GM19023 (cell line): ENCODE data around the gene MOCS3.
"Not testable (repeated sequence)": the region's sequence is repeated elsewhere in the genome, so short reads cannot be mapped to it uniquely, and the experiment has no call there.

Experiments
- ATAC-seq: cut with Tn5 transposase; IDR thresholded peaks from one replicate; pipeline ENCODE4 v1.9.1; 2021; ENCODE audit warnings: mild to moderate bottlenecking, moderate library complexity; ENCODE audit not compliant: unreplicated experiment

The MOCS3 gene

GRCh38 chr20:50932016-50932485 is 26.6 kb upstream of the MOCS3 start:
- no peak for ATAC-seq

DNA sequence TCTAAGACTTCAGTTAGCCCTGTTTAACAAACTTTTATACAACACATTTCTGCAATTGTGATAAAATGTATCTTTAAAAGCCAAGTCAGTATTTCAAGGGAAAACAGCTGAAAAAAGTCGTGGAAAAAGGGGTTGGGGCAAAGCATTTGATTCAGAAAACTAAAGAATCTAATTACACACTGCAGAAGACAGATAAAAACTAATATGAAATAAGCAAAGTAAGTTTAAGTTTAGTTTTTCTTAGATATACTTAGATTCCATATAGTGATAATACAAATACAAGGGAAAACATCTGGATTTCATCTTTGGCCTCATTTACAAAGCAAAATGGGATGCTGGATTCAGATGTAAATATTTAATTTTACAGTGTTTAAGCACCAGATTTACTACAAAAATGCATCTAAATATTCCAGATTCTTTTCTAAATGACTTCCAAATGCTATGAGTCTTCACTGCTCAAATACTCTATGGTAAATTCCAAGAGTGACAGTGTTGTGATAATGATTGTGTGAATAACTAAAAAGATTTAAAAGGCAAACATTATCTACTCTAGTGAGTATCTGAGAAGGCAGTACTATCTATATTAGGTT is 25.8 kb upstream of the MOCS3 start:
- no peak for ATAC-seq

- ATAC-seq, result no peak
Observed at GRCh38 chr20:50933589-50933988, 25.0 kb upstream of the MOCS3 start.

GRCh38 chr20:50943069-50943468 is 15.5 kb upstream of the MOCS3 start:
- no peak for ATAC-seq

DNA sequence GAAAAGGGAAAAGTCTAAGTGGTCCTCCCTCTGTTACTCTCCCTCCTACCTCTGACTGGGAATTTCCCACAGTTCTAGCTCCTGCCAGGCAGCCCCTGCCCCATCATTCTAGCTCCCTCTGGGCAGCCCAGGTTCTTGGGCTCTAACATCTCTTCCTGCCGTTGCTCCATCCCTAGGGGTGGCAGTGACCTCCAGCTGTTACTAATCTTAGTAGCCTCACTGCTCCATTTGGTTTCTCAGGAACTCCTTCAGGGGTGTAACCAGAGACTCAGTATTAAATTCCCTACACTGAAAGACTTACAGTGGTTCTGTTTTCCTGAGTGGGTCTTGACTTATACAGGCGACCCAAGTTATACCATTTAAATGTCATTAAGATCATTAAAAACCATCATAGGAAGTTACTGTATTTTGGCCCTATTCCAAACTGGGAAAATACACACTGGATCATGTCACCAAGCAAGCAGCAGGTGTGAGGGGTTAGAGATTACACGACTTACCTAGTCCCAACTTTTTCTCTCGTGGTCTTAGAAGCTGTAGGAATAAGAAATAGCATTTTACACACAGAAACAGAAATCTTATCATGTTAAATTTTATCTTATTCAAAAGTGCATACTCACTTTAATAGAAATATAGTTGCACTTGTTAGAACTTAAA is 10.4 kb upstream of the MOCS3 start:
- ATAC-seq, result no peak

- no peak for ATAC-seq
Observed at GRCh38 chr20:50953196-50953595, 5.4 kb upstream of the MOCS3 start.

DNA sequence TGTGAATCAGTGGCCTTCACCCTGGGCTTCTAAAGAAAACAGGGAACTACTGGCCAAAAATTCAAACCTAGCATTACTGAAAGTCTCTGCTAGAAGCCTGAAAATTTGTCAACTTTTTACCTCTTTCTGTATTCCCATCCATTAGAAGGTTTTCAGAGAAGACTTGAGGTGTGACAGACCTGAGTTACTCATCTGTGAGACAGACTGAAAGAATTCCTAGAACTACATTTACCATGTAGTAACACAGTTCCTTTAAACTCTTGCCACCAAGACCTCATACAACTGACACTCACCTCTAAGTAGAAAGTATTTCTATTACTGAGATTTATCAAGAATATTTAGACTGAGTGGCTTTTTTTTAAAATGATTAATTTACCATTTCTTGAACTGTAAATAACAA is 4.8 kb upstream of the MOCS3 start:
- no peak for ATAC-seq

DNA sequence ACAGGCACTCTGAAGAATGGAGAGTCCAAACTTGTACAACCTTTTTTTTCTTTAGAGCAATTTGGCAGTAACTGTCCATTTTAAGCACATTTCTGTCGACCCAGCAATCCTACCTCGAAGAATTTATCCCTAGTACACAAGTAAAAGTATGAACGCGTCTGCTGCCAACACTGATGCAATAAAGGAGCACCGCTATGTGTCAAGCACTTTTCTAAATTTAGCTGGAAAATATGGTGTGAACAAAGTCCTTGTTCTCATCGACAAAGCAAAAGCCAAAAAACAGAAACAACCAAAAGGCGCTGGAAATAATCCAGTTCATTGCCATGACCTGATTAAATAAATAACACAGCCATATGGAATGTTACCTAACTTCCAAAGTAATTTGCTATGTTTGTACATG is 1.3 kb upstream of the MOCS3 start:
- ATAC-seq, result no peak

GRCh38 chr20:50957798-50958614 is 612 bp upstream of the MOCS3 start, which contains the start of gene DPM1:
DPM1 (minus strand) TSS chr20:50958532; CDS start chr20:50958523, 9 bp downstream.
- peak; percentile 81 for ATAC-seq

GRCh38 chr20:50959543-50960126 is 1.0 kb downstream of the MOCS3 start:
- no peak for ATAC-seq

DNA sequence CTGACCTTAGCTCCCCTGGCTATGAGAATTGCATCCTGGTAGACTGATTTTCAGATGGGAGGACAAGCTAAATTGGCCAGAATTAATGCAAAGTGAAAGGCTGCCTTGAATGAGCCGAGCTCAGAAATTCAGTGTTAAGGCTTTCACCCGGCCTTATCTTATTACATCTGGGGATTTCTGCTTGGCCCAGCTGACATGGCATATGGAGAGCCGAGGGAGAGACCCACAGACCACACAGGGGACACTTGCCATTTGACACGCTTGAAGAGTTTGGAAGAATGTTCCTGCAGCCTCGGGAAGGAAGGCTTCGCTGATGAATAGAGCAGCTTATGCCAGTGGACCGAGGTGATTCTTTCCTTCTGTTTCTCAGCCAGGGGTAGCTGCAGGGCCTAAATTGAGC is 9.0 kb downstream of the MOCS3 start:
- no peak for ATAC-seq

- no peak for ATAC-seq
Observed at GRCh38 chr20:50968289-50968688, 9.7 kb downstream of the MOCS3 start.

GRCh38 chr20:50969435-50969834 is 10.8 kb downstream of the MOCS3 start:
- ATAC-seq, result no peak

GRCh38 chr20:50969912-50970311 is 11.3 kb downstream of the MOCS3 start:
- no peak for ATAC-seq

GRCh38 chr20:50975701-50976330 is 17.2 kb downstream of the MOCS3 start:
- no peak for ATAC-seq

DNA sequence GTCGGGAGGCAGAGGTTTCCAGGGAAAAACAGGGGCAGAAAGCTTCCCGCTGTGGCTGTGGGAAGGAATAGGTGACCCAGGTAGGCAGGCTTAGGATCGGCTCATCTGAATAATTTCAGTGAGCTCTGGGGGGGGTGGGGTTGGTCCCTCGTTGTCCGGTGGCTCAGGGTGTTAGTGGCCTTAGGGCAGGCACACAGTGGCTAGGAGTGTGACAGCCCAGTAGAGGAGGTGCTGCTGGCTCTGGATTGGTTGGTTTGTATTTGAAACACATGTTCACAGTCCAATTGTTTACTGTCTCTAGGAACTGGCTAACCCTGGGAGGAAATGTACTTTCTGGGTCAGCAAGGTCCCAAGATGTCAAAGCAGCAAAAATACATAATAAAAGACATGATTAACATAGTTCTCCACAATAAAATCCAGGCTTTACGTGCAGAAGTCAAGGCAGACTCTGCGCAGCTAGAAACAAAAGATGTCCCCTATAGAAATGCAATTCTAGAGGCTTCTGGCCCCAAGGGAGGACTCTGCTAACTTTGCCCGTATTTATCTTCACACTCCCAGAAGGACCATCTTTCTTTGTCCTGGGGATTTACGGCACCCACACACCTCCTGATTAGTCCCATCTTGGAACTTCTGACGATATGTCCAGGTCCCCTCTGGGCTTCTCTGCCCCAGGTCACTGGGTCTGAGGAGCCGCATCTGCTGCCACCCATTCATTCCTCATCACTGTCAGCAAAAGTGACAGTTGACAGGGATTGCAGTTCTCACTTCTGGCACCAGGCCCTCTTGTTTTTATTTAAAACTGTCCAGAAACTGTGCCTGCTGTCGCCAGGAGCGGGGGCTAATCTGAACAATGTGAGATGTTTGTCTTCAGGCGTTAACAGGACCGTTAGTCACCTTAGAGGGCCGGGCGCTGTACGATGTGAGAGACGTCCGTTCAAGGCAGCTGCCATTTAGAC is 18.7 kb downstream of the MOCS3 start:
- no peak for ATAC-seq

DNA sequence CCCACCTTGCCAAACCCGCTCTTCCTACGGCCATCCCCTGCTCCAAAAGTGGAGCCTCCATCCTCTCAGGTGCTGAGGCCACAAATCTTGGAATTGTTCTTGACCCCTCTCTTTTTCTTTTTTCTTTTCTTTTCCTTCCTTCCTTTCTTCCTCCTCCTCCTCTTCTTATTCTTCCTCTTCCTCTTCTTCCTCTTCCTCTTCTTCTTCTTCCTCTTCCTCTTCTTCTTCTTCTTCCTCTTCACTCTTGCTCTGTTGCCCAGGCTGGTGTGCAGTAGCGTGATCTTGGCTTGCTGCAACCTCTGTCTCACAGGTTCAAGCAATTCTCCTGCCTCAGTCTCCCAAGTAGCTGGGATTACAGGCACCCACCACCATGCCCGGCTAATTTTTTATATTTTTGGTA is 19.9 kb downstream of the MOCS3 start:
- not testable (repeated sequence) for ATAC-seq

GRCh38 chr20:50980071-50980681 is 21.6 kb downstream of the MOCS3 start:
- no peak for ATAC-seq
